WTC11 (cell line): ENCODE data around the gene ABCC6.

ENCODE experiments used
- CTCF ChIP-seq: fragments of 200-600 bp; IDR thresholded peaks from 2 replicates; pipeline ENCODE4 v1.8.0; 2022; ENCODE audit warnings: antibody characterized with exemption
- HMGA2 ChIP-seq: fragments of 250-450 bp; sonication (Bioruptor Pico); IDR thresholded peaks from 2 replicates; pipeline ENCODE4 v1.4.0; 2021; ENCODE audit warnings: mild to moderate bottlenecking, moderate library complexity
- HMGXB4 ChIP-seq: sonication (generic); formaldehyde crosslinking; IDR thresholded peaks from 2 replicates; pipeline ENCODE4 v1.8.1; 2023; ENCODE audit warnings: mild to moderate bottlenecking, moderate library complexity, missing genetic modification reagents
- IRF2 ChIP-seq: sonication (generic); formaldehyde crosslinking; IDR thresholded peaks from 2 replicates; pipeline ENCODE4 v1.8.0; 2022; ENCODE audit warnings: low read depth, missing genetic modification reagents, borderline replicate concordance
- MAX ChIP-seq: sonication (generic); formaldehyde crosslinking; IDR thresholded peaks from 2 replicates; pipeline ENCODE4 v1.8.0; 2022; ENCODE audit warnings: mild to moderate bottlenecking, missing genetic modification reagents
- SMAD3 ChIP-seq: sonication (generic); formaldehyde crosslinking; IDR thresholded peaks from 2 replicates; pipeline ENCODE4 v1.8.0; 2022; ENCODE audit warnings: missing genetic modification reagents, mild to moderate bottlenecking, borderline replicate concordance
- TCF7 ChIP-seq: sonication (generic); formaldehyde crosslinking; IDR thresholded peaks from 2 replicates; pipeline ENCODE4 v1.8.0; 2022; ENCODE audit warnings: mild to moderate bottlenecking, low read depth, missing genetic modification reagents, moderate library complexity

- TF ChIP-seq CTCF: no peak
- TF ChIP-seq SMAD3 (CRISPR knock-in tag): no peak
- no peak for TF ChIP-seq IRF2 (CRISPR knock-in tag)
- no peak for TF ChIP-seq TCF7 (CRISPR knock-in tag)
- no peak for TF ChIP-seq HMGA2 (CRISPR knock-in tag)
- TF ChIP-seq MAX (CRISPR knock-in tag): no peak
- TF ChIP-seq HMGXB4 (CRISPR knock-in tag): no peak
Measured at GRCh38 chr16:16140537-16140936, 82.8 kb downstream of the ABCC6 start.
